GM12892 (cell line): Measurements from ENCODE around the gene MFAP3L. TPM values are rescaled to one million over a fixed set of nuclear protein-coding genes. Genes with fewer than 3 reads are reported as not detected.
"Not testable (repeated sequence)": the region's sequence is repeated elsewhere in the genome, so short reads cannot be mapped to it uniquely, and the experiment has no call there.

Experiments used
- DNase-seq: peaks from one replicate; pipeline ENCODE4 v3.0.0; 2011; ENCODE audit not compliant: insufficient read length
- FAIRE-seq: peaks from 2 replicates; lab custom pipeline; 2011; peaks lifted over from hg19 to GRCh38; lab: Jason Lieb, UNC
- POLR2A ChIP-seq: IDR thresholded peaks from 2 replicates; pipeline ENCODE4 v1.6.1; 2011; ENCODE audit warnings: low read depth, low read length, control low read depth
- POLR2AphosphoS5 ChIP-seq: IDR thresholded peaks from 2 replicates; pipeline ENCODE4 v1.6.1; 2011; ENCODE audit warnings: low read depth, low read length, control low read depth
- TAF1 ChIP-seq: IDR thresholded peaks from 2 replicates; pipeline ENCODE4 v1.6.1; 2011; ENCODE audit warnings: low read depth, mild to moderate bottlenecking, control low read depth, low read length, borderline replicate concordance
- polyA plus RNA-seq: library from polyadenylated mRNA; unstranded; fragments of >200 nt; gene quantifications from one replicate; pipeline ENCODE4 v1.2.1, GENCODE V29; 2012; ENCODE audit warnings: missing spikeins, inconsistent platforms; ENCODE audit not compliant: missing spikeins

MFAP3L gene
- not detected for polyA plus RNA-seq

GRCh38 chr4:170026253-170027021, at the start of gene MFAP3L:
TSS of gene MFAP3L (minus strand) at chr4:170026395. CDS start at chr4:170005877, 20,518 bp downstream.
- TF ChIP-seq POLR2A: no peak
- 0 out of 2 replicates have a peak, but pooled peaks have one; percentile 18 for TF ChIP-seq TAF1
- TF ChIP-seq POLR2AphosphoS5: no peak
- DNase-seq: peak; percentile 74
- FAIRE-seq: peak; percentile 57

GRCh38 chr4:170071196-170071595, 45.0 kb upstream of the MFAP3L start:
- TF ChIP-seq POLR2A (no peak), POLR2AphosphoS5 (no peak), TAF1 (no peak)
- no peak for FAIRE-seq
- no peak for DNase-seq

GRCh38 chr4:170068438-170069128, 42.4 kb upstream of the MFAP3L start:
- DNase-seq (no peak), FAIRE-seq (no peak)
- TF ChIP-seq TAF1: no peak
- no peak for TF ChIP-seq POLR2AphosphoS5
- TF ChIP-seq POLR2A: no peak

GRCh38 chr4:170059421-170059820, 33.2 kb upstream of the MFAP3L start:
- FAIRE-seq (no peak), DNase-seq (no peak)
- no peak for TF ChIP-seq POLR2AphosphoS5
- TF ChIP-seq POLR2A: no peak

- no peak for TF ChIP-seq TAF1
- no peak for TF ChIP-seq POLR2A
- TF ChIP-seq POLR2AphosphoS5: no peak
- FAIRE-seq: no peak
Observed at GRCh38 chr4:170058826-170059225, 32.6 kb upstream of the MFAP3L start.

GRCh38 chr4:170057866-170058265, 31.7 kb upstream of the MFAP3L start:
- DNase-seq (no peak), FAIRE-seq (no peak)

More at GRCh38 chr4:170058826-170059225, 32.6 kb upstream of the MFAP3L start:
- DNase-seq: no peak

GRCh38 chr4:170052919-170053318, 26.7 kb upstream of the MFAP3L start:
- TF ChIP-seq POLR2A: no peak
- TF ChIP-seq TAF1: no peak
- no peak for TF ChIP-seq POLR2AphosphoS5
- FAIRE-seq (no peak), DNase-seq (no peak)

More at GRCh38 chr4:170057866-170058265, 31.7 kb upstream of the MFAP3L start:
- no peak for TF ChIP-seq POLR2AphosphoS5
- TF ChIP-seq POLR2A: no peak
- no peak for TF ChIP-seq TAF1

GRCh38 chr4:170051402-170051801, 25.2 kb upstream of the MFAP3L start:
- FAIRE-seq: no peak
- DNase-seq: no peak
- TF ChIP-seq TAF1: no peak
- no peak for TF ChIP-seq POLR2AphosphoS5

- FAIRE-seq: no peak
Observed at GRCh38 chr4:170049766-170050165, 23.6 kb upstream of the MFAP3L start.

GRCh38 chr4:170047771-170048354, 21.7 kb upstream of the MFAP3L start:
- FAIRE-seq: no peak
- no peak for DNase-seq
- TF ChIP-seq POLR2A (no peak), TAF1 (no peak), POLR2AphosphoS5 (no peak)

More at GRCh38 chr4:170049766-170050165, 23.6 kb upstream of the MFAP3L start:
- no peak for DNase-seq
- TF ChIP-seq TAF1 (no peak), POLR2AphosphoS5 (no peak), POLR2A (no peak)

- not testable (repeated sequence) for DNase-seq, FAIRE-seq
Observed at GRCh38 chr4:170046156-170046555, 20.0 kb upstream of the MFAP3L start.
